CD4-positive, alpha-beta T cell (primary cell): ENCODE results near the gene KMT2D. TPM values are rescaled to one million over a fixed set of nuclear protein-coding genes. Genes with fewer than 3 reads are reported as not detected.

Source experiments
- ATAC-seq: fragments of 200-7000 bp; cut with Tn5 transposase; one replicate; pipeline ENCODE4 v1.10.0; 2022; ENCODE audit warnings: mild to moderate bottlenecking; ENCODE audit not compliant: poor library complexity
- CTCF ChIA-PET: fragments of 350-600 bp; sonication (Branson Sonifier 250); formaldehyde crosslinking; loops from one replicate; lab custom pipeline; 2021; ENCODE audit warnings: antibody characterized with exemption, inconsistent platforms; lab: Charles Lee
- POLR2A ChIA-PET: fragments of 350-600 bp; sonication (Branson Sonifier 250); formaldehyde crosslinking; loops from one replicate; lab custom pipeline; 2021; ENCODE audit warnings: antibody characterized with exemption, inconsistent platforms; lab: Charles Lee
- DNase-seq, 14 experiments: peaks; one replicate each; pipeline ENCODE4 v3.0.0-alpha.2; 2013 to 2020; ENCODE audit warnings: mixed read lengths in 2 of 14
- H3K27ac ChIP-seq, 2 donors: one replicate each; pipeline versions ENCODE4 v1.5.1 to v1.7.0; 2013; ENCODE audit warnings: low read length in 2 of 2, low read depth in 1 of 2, mild to moderate bottlenecking in 1 of 2
- H3K27me3 ChIP-seq, 2 experiments: 1 replicate in 1 of 2; 2 replicates in 1 of 2; pipeline versions ENCODE4 v1.6.1 to v1.7.0; 2013; ENCODE audit warnings: low read length in 2 of 2, control low read depth in 1 of 2, mild to moderate bottlenecking in 1 of 2, moderate library complexity in 1 of 2; ENCODE audit not compliant: insufficient read depth in 2 of 2, control insufficient read depth in 1 of 2
- H3K36me3 ChIP-seq: one replicate; pipeline ENCODE4 v1.6.1; 2013; ENCODE audit warnings: low read length, control low read depth; ENCODE audit not compliant: insufficient read depth
- H3K4me1 ChIP-seq: one replicate; pipeline ENCODE4 v1.6.1; 2013; ENCODE audit warnings: low read length, control low read depth; ENCODE audit not compliant: insufficient read depth
- H3K4me3 ChIP-seq: one replicate; pipeline ENCODE4 v1.5.1; 2013; ENCODE audit warnings: mild to moderate bottlenecking, low read length, moderate library complexity
- H3K9me3 ChIP-seq, 2 experiments: 1 replicate in 1 of 2; 2 replicates in 1 of 2; pipeline versions ENCODE4 v1.6.1 to v1.7.0; 2013; ENCODE audit warnings: low read length in 2 of 2, mild to moderate bottlenecking in 2 of 2, control low read depth in 1 of 2, moderate library complexity in 1 of 2; ENCODE audit not compliant: control insufficient read depth in 1 of 2, insufficient read depth in 1 of 2
- H3K27ac Mint-ChIP-seq: one replicate; pipeline ENCODE4 v1.8.0; 2020; ENCODE audit warnings: mixed read lengths
- H3K27me3 Mint-ChIP-seq: one replicate; pipeline ENCODE4 v1.8.0; 2021; ENCODE audit warnings: mixed read lengths
- H3K36me3 Mint-ChIP-seq: one replicate; pipeline ENCODE4 v1.8.0; 2021; ENCODE audit warnings: low read depth, mixed read lengths
- H3K4me1 Mint-ChIP-seq: one replicate; pipeline ENCODE4 v1.8.0; 2021; ENCODE audit warnings: low read depth, mixed read lengths
- H3K4me3 Mint-ChIP-seq: one replicate; pipeline ENCODE4 v1.8.0; 2020; ENCODE audit warnings: mild to moderate bottlenecking, mixed read lengths
- H3K9me3 Mint-ChIP-seq: one replicate; pipeline ENCODE4 v1.8.0; 2020; ENCODE audit warnings: mixed read lengths
- CTCF ChIP-seq: fragments of 200-600 bp; IDR thresholded peaks from one replicate; pipeline ENCODE4 v1.8.0; 2022; ENCODE audit warnings: antibody characterized with exemption, mild to moderate bottlenecking
- intact Hi-C, 2 experiments: fragments of 100-400 bp; cut with DNase I in 1 of 2; cut with micrococcal nuclease in 1 of 2; formaldehyde crosslinking; loops; one replicate each; pipeline versions ENCODE4 v1.15.1 to v1.9.0; 2023 to 2025; cut with DNase I, micrococcal nuclease
- total RNA-seq, 174 experiments: library from RNA in 2 of 174; stranded (reverse) in 2 of 174; gene quantifications; one replicate each; pipeline ENCODE4 v1.2.3 and lab custom pipeline; 2021 to 2026

KMT2D gene
- total RNA-seq, 2 experiments from 2014 or later = 107 to 110 TPM

GRCh38 chr12:49084438-49084837 is 23.8 kb upstream of the KMT2D start:
- no peak for TF ChIP-seq CTCF
- H3K36me3 Mint-ChIP-seq = no peaks in the 10 kb centered on the region
- no peak overlapping the region for H3K27ac Mint-ChIP-seq
- H3K4me1 Mint-ChIP-seq = peaks cover 15% of the 10 kb centered on the region
- H3K9me3 Mint-ChIP-seq = no peaks in the 10 kb centered on the region
- no peaks in the 10 kb centered on the region for H3K36me3 ChIP-seq
- POLR2A ChIA-PET = interaction anchor here (1.3 kb wide), 1 partner anchor 104 kb away, joined by 3 read pairs; no protein-coding TSS in a partner anchor
- no peak overlapping the region for H3K4me3 ChIP-seq
- H3K27me3 ChIP-seq = peaks cover 12 to 14% of the 10 kb centered on the region in 2 experiments
- H3K4me1 ChIP-seq = peaks cover 22% of the 10 kb centered on the region
- no peak overlapping the region for H3K27ac ChIP-seq
- no peaks in the 10 kb centered on the region for H3K9me3 ChIP-seq
- H3K4me3 Mint-ChIP-seq = no peak overlapping the region
- intact Hi-C loops = no loop called here
- CTCF ChIA-PET = interaction anchor here (1.3 to 1.6 kb wide), 3 partner anchors 14 to 46 kb away, joined by 4 to 6 read pairs (median 5); no protein-coding TSS in a partner anchor
- peaks cover 38% of the 10 kb centered on the region for H3K27me3 Mint-ChIP-seq
- DNase-seq = no peak
- no peak for ATAC-seq

- POLR2A ChIA-PET = interaction anchor here (1.4 to 2.0 kb wide), 2 partner anchors 10 to 31 kb away, joined by 3 to 4 read pairs; partner anchors contain the start of gene RHEBL1
- no peaks in the 10 kb centered on the region for H3K36me3 ChIP-seq
- no peak overlapping the region for H3K4me3 ChIP-seq
- Mint-ChIP-seq H3K36me3 (no peaks in the 10 kb centered on the region), H3K4me1 (no peaks in the 10 kb centered on the region), H3K4me3 (no peak overlapping the region), H3K9me3 (no peaks in the 10 kb centered on the region), H3K27ac (no peak overlapping the region), H3K27me3 (peaks cover 18% of the 10 kb centered on the region)
- H3K9me3 ChIP-seq = no peaks in the 10 kb centered on the region
- H3K4me1 ChIP-seq = no peaks in the 10 kb centered on the region
- DNase-seq (no peak), ATAC-seq (no peak)
- H3K27me3 ChIP-seq = peaks cover 0 to 3% of the 10 kb centered on the region in 2 experiments
- TF ChIP-seq CTCF = no peak
- CTCF ChIA-PET = interaction anchor here (1.5 kb wide), 1 partner anchor 8 kb away, joined by 5 read pairs; no protein-coding TSS in a partner anchor
- H3K27ac ChIP-seq = no peak overlapping the region
- intact Hi-C loops = no loop called here
Measured at GRCh38 chr12:49079793-49080192, 19.2 kb upstream of the KMT2D start.

GRCh38 chr12:49070971-49071370 is 10.4 kb upstream of the KMT2D start:
- ATAC-seq (no peak), DNase-seq (no peak)
- no peaks in the 10 kb centered on the region for H3K9me3 ChIP-seq
- no peak overlapping the region for H3K4me3 ChIP-seq
- Mint-ChIP-seq H3K4me3 (no peak overlapping the region), H3K27ac (no peak overlapping the region), H3K4me1 (peaks cover 21% of the 10 kb centered on the region), H3K9me3 (no peaks in the 10 kb centered on the region), H3K27me3 (peaks cover 3% of the 10 kb centered on the region), H3K36me3 (peaks cover 4% of the 10 kb centered on the region)
- no peak overlapping the region for H3K27ac ChIP-seq
- ChIA-PET POLR2A (interaction anchor here (1.9 to 2.5 kb wide), 3 partner anchors 12 to 60 kb away, joined by 14 to 30 read pairs (median 28); partner anchors contain the start of genes KMT2D, LMBR1L and TUBA1B), CTCF (interaction anchor here (2.7 kb wide), 1 partner anchor 17 kb away, joined by 19 read pairs; no protein-coding TSS in a partner anchor)
- H3K36me3 ChIP-seq = no peaks in the 10 kb centered on the region
- H3K4me1 ChIP-seq = peaks cover 13% of the 10 kb centered on the region
- intact Hi-C loops = no loop called here
- no peak for TF ChIP-seq CTCF
- no peaks in the 10 kb centered on the region for H3K27me3 ChIP-seq
